Upper lobe of left lung (tissue), 4 donors: ENCODE data around the gene SPINT2.

Source experiments
- POLR2A ChIP-seq, 4 donors: fragments of 450-650 bp; IDR thresholded peaks; one replicate each; pipeline ENCODE4 v1.5.1; 2016 to 2017; ENCODE audit warnings: antibody characterized with exemption in 4 of 4, mild to moderate bottlenecking in 2 of 4
- POLR2AphosphoS5 ChIP-seq, 2 donors: sonication (generic); formaldehyde crosslinking; IDR thresholded peaks; one replicate each; pipeline ENCODE4 v1.5.1; 2017; ENCODE audit warnings: antibody characterized with exemption in 2 of 2

- no peak for TF ChIP-seq POLR2A (IDR thresholded peaks at IDR 0.05)
- TF ChIP-seq POLR2AphosphoS5 (IDR thresholded peaks at IDR 0.05), result no peak
These were observed 41.9 kb downstream of the SPINT2 start for GRCh38 chr19:38306236-38306635.
